Stromal cell of bone marrow (primary cell): ENCODE results near the gene DNPH1.

Experiments
- DNase-seq: peaks from one replicate; pipeline ENCODE4 v3.0.0-alpha.2; 2012; ENCODE audit warnings: low read depth

The DNPH1 gene

GRCh38 chr6:43263314-43264178 lies 34.3 kb upstream of the DNPH1 start:
- DNase-seq, result peak; percentile 49

GRCh38 chr6:43262780-43263313 lies 33.6 kb upstream of the DNPH1 start:
- no peak for DNase-seq

GRCh38 chr6:43262000-43262779 lies 32.9 kb upstream of the DNPH1 start:
- no peak for DNase-seq

DNA sequence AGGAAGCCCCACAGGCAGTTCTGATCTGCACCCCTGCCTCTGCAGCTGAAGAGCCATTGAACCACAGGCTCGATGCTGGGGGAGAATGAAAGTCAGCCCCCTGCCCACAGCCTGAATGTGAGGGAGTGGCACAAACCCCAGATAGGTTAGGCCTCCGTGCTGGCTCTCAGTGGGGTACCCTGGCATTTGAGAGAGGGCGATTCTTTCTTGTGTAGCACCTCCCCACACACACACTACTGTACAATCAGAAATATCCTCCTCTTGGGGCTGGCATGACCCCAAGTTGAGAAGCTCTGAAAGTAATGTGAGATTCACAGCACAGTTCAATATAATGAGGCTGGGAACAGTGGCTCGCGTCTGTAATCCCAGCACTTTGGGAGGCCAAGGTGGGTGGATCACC lies 31.9 kb upstream of the DNPH1 start:
- DNase-seq, result no peak

GRCh38 chr6:43260791-43261190 lies 31.5 kb upstream of the DNPH1 start:
- DNase-seq, result no peak

DNA sequence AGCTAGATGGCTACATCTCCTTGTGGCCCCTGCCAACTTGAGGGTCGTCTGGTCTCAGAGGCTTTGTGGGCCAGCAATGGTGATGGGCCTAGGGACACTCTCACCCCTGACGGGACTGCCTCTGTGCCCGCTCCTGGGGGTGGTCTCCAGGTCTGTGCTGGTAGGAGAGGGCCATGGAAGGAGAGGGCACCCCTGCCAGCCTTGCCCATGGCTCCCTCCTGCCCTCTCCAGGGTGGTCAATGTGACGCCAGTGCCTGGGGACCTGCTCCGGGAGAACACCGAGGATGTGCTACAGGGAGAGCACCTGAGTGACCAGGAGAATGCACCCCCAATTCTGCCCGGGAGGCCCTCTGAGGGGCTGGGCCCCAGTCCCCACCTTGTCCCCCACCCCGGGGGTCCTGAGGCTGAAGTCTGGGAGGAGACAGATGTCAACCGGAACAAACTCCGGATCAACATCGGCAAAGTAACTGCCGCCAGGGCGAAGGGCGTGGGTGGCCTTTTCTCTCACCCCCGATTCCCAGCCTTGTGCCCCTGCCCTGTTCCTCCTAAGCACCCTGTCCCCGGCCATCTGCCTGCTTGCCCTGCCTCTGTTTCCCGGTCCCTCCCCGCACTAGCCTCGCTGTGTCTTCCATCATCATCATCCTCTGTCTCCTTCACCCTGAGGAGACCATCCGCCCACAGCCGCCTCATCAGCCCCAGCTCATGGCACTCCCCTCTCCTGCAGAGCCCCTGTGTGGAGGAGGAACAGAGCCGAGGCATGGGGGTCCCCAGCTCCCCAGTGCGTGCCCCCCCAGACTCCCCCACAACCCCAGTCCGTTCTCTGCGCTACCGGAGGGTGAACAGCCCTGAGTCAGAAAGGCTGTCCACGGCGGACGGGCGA lies 29.8 kb upstream of the DNPH1 start:
- no peak for DNase-seq

DNA sequence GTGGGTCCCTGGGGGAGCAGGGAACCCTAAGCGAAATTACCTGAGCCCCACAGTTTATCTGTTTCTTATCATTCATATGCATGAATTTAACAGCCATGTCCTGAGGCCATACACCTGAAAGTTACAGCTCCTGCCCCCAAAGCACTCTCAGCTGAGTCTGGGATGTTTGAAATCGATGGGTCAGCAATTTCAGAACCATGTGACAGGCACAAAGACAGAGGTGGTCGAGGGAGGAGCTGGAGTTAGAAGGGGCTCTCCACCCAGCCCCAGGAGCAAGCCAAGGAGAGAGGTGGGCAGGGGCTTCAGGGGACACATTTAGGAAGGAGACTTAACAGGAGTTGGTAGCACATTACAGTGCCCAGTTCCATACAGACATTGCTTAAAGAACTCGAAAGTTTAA lies 28.9 kb upstream of the DNPH1 start:
- DNase-seq, result no peak

DNA sequence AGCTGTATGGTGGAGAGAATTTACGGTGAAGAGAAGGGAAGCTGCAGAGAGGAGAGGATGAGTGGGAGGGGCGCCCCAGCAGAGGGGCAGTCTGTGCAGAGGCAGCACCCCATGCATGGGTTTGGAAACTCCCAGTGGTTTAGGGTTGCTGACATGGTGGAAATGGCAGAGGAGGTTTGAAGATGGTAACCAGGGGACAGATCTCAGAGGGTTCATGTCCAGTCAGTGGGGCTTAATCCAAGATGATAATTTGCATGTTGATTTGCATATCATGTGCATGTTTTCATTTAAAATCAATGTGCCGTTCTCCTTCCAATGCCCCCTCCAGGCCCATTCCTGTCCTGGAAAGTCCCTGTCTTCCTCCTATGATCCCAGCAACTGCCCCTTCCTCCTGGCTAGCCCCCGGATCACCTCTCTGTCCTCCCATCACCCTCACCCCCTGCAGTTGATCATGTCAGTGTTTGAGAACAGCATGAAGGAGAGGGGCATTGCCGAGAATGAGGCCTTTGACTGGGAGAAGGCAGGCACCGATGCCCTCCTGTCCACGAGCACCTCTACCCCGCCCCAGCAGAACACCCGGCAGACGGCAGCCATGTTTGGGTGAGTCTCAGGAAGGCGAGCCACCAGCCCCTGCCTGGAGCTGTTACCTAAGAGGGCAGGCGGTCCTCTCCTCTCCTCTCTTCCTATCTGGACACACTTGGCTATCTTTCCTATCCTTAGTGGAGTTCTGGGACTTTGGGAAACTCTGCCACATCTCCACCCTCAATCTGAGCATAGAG lies 28.3 kb upstream of the DNPH1 start:
- no peak for DNase-seq

DNA sequence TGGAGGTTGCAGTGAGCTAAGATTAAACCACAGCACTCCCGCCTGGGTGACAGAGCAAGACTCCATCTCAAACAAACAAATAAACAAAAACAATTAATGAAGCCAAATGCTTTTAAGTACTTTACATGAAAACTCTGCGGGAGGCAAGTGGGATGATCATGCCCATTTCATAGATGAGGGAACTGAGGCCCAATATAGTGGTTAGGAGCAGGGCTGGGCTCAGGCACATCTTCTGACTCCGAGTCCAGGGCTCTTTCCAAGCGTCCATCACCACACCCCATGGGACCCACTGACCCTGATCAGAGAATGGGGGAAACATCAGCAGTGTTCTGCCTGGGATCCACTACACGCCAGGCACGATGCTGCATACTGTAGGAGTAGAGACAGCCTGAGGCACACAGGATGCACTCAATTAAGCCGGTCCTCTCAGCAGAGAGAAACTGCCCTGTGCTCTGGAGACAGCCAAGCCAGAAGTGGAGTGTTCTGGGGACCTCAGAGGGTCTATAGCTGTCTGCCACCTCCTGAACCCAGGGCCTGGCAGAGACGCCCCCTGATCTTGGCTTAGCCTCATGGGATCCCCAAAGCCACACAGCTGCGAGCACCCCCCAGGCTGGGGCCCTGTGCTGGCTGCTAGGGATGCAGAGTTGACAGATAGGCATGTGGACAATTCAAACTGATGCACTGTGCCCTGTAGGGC lies 27.5 kb upstream of the DNPH1 start:
- no peak for DNase-seq

DNA sequence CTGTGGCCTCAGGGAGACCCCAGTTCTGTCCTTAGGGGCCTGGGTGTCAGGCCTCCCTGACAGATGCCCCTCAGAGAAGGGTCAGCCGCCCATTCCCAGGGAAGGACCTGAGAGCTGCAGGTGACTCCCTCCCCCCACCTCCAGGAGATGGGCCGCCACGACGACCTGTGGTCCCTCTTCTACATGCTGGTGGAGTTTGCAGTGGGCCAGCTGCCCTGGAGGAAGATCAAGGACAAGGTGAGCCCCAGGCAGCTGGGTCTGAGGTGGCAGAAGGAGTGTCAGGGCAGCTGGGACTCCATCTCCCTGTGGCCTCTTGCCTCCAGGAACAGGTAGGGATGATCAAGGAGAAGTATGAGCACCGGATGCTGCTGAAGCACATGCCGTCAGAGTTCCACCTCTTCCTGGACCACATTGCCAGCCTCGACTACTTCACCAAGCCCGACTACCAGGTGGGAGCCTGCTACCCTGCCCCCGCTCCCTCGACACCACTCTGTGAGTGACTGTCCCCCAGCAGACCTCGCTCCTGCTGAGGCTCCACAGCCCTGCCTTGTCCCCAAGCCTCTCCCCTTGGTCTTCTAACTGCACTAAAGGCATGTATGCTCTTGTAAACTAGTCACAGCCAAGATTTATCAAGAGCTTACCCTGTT lies 26.2 kb upstream of the DNPH1 start:
- DNase-seq, result no peak

DNA sequence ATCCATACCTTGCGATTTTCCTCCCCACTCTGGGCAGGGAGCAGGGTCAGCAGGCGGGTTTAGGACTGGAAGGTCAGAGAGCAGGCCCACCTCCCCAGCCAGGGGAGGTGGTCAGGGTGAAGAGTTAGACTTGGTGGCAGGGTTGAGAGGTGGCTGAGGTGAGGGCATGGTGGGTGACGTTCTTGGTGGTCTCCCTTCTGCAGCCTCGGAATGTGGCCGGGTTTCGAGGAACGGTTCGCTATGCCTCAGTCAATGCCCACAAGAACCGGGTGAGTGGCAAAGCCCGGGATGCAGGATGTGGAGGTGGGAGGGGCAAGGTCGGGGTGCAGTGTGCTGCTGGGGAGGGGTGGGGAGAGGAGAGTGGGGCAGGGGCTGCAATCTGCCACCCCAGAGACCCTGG lies 25.6 kb upstream of the DNPH1 start:
- DNase-seq, result no peak

GRCh38 chr6:43254138-43254817 lies 25.0 kb upstream of the DNPH1 start:
- DNase-seq, result no peak

DNA sequence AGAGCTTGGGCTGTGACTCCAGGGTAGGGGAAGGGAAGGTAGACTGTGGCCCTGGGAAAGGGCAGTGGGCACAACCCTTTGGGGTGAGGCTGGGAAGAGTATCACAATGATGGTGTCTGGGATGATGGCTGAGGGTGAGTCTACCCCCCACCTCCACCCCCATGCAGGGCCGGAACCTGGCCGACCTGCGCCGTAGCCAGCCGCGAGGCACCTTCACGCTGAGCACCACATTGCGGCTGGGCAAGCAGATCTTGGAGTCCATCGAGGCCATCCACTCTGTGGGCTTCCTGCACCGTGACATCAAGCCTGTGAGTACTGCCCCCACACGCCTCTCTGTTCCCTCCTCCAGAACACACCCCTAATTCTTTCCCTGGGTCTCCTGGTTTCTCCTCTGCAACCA lies 24.1 kb upstream of the DNPH1 start:
- DNase-seq, result no peak

- no peak for DNase-seq
Measured at GRCh38 chr6:43250992-43251373, 21.7 kb upstream of the DNPH1 start.

DNA sequence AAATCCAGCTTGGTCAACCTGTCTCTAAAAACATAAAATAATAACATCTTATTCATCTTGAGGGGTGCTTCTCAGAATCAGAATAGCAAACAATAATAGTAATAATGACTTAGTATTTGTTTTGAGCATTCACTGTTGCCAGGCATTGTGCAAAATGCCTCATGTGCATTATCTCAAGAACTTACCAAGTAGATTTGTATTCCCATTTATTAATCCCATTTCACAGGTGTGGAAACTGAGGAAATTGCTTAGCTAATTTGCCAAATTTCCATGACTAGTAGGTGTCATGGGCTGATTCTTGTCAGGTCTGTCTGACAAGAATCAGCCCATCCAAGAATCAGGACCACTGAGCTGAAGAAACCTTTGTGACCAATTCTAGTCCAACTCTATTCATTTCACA lies 19.5 kb upstream of the DNPH1 start:
- no peak for DNase-seq

DNA sequence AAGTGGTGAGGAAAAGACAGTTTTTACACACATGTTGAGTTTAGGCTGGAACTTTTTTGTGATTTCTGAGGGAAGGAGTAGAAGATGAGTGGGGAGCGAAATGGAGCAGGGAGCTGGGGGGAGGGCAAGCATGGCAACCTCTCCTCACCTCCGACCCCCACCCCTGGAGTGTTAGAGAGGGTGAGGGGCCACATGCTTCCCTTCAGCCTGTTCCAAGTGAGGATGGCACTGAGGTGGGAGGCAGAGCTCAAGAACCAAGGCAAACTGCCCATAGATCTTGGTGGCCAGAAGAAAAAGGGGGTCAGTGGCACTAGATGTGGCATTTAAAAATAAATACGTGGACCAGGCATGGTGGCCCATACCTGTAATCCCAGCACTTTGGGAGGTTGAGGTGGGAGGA lies 18.8 kb upstream of the DNPH1 start:
- DNase-seq, result no peak

GRCh38 chr6:43247114-43247999 lies 18.1 kb upstream of the DNPH1 start:
- no peak for DNase-seq

DNA sequence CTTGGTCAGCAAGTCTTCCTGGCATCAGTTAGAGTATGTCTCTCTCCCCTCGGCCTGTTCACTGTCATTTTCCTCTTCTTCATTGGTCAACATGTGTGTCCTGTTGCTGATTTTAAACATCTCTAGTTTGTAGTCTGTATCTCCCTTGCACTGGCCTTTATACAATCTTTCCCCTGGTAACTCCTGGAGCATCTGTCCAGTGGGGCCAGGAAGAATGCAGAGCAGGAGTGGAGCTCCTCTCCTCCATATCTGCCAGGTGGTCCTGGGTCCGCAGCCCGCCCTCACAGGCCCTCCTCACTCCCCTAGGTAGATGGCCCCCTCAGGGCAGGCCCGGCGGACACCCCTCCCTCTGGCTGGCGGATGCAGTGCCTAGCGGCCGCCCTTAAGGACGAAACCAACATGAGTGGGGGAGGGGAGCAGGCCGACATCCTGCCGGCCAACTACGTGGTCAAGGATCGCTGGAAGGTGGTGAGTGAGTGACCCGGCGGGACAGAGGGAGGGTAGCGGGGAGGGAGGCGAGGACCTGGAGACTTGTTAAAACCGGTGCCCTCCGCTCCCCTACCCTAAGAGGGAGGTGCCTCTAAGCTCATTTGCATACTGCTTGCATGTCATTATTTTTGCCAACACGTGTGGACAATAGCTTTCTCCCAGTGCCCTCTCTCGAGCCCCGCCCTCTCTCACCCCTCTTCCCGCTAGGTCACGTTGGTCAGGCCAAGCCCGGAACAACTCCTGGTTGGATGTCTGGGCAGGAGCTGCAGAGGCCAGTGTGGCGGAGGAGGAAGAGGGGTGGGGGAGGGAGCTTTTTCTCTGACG lies 17.2 kb upstream of the DNPH1 start:
- no peak for DNase-seq
